Neural crest cell (in vitro differentiated cells): ENCODE measurements around the gene IGFBP7. TPM values are rescaled to one million over a fixed set of nuclear protein-coding genes. Genes with fewer than 3 reads are reported as not detected.

Source experiments
- DNase-seq: peaks from one replicate; pipeline ENCODE4 v3.0.0; 2021; ENCODE audit warnings: low read depth, mixed read lengths, low spot score
- H3K27ac Mint-ChIP-seq: one replicate; pipeline ENCODE4 v1.8.0; 2021; ENCODE audit warnings: mild to moderate bottlenecking, mixed read lengths; ENCODE audit not compliant: unreplicated experiment
- H3K27me3 Mint-ChIP-seq: 2 replicates; pipeline ENCODE4 v1.8.0; 2021; ENCODE audit warnings: low read depth, mild to moderate bottlenecking, mixed read lengths
- H3K36me3 Mint-ChIP-seq: 2 replicates; pipeline ENCODE4 v1.8.0; 2021; ENCODE audit warnings: low read depth, mild to moderate bottlenecking, mixed read lengths
- H3K4me1 Mint-ChIP-seq: 2 replicates; pipeline ENCODE4 v1.8.0; 2021; ENCODE audit warnings: mixed read lengths
- H3K4me3 Mint-ChIP-seq: one replicate; pipeline ENCODE4 v1.8.0; 2021; ENCODE audit warnings: mild to moderate bottlenecking, mixed read lengths
- H3K9me3 Mint-ChIP-seq: 2 replicates; pipeline ENCODE4 v1.8.0; 2021; ENCODE audit warnings: mixed read lengths
- total RNA-seq: library from RNA; stranded (reverse); gene quantifications from 2 replicates; pipeline ENCODE4 v1.2.1, GENCODE V29; 2021
- TF ChIP-seq, protein P1 (sequence below): fragments of 200-600 bp; sonication (generic); conservative IDR thresholded peaks from 2 replicates; pipeline ENCODE4 v1.5.0; 2021; ENCODE audit warnings: antibody characterized with exemption, mild to moderate bottlenecking

Gene IGFBP7
- total RNA-seq, 1 donor from 2014 or later, result 0.82 TPM

DNA sequence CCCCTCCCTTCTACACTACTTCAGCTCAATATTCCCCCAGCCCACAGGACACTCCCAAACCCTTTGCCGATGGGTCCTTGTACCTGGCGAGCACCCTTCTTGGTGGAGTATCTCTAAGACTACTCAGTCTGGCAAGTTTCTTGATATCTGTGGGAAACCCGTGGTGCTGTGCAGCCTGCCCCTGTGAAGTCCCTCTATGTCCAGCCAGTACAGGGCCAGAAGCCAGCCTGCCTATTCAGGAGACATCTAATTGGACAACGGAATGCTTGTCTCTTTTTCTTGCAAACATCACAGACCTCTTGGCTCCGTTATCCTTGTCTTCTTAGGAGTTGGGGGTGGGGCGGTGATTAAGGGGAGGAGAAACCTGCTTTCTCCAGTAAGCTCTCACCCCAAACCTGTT, 3.7 kb upstream of the IGFBP7 start:
- H3K4me3 Mint-ChIP-seq, result no peak overlapping the region
- no peak for DNase-seq
- no peak overlapping the region for H3K27ac Mint-ChIP-seq
- peaks cover 48% of the 10 kb centered on the region for H3K27me3 Mint-ChIP-seq
- TF ChIP-seq, protein P1, sequence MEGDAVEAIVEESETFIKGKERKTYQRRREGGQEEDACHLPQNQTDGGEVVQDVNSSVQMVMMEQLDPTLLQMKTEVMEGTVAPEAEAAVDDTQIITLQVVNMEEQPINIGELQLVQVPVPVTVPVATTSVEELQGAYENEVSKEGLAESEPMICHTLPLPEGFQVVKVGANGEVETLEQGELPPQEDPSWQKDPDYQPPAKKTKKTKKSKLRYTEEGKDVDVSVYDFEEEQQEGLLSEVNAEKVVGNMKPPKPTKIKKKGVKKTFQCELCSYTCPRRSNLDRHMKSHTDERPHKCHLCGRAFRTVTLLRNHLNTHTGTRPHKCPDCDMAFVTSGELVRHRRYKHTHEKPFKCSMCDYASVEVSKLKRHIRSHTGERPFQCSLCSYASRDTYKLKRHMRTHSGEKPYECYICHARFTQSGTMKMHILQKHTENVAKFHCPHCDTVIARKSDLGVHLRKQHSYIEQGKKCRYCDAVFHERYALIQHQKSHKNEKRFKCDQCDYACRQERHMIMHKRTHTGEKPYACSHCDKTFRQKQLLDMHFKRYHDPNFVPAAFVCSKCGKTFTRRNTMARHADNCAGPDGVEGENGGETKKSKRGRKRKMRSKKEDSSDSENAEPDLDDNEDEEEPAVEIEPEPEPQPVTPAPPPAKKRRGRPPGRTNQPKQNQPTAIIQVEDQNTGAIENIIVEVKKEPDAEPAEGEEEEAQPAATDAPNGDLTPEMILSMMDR, result no peak
- no peaks in the 10 kb centered on the region for H3K9me3 Mint-ChIP-seq
- no peaks in the 10 kb centered on the region for H3K36me3 Mint-ChIP-seq
- H3K4me1 Mint-ChIP-seq, result peaks cover 12% of the 10 kb centered on the region

DNA sequence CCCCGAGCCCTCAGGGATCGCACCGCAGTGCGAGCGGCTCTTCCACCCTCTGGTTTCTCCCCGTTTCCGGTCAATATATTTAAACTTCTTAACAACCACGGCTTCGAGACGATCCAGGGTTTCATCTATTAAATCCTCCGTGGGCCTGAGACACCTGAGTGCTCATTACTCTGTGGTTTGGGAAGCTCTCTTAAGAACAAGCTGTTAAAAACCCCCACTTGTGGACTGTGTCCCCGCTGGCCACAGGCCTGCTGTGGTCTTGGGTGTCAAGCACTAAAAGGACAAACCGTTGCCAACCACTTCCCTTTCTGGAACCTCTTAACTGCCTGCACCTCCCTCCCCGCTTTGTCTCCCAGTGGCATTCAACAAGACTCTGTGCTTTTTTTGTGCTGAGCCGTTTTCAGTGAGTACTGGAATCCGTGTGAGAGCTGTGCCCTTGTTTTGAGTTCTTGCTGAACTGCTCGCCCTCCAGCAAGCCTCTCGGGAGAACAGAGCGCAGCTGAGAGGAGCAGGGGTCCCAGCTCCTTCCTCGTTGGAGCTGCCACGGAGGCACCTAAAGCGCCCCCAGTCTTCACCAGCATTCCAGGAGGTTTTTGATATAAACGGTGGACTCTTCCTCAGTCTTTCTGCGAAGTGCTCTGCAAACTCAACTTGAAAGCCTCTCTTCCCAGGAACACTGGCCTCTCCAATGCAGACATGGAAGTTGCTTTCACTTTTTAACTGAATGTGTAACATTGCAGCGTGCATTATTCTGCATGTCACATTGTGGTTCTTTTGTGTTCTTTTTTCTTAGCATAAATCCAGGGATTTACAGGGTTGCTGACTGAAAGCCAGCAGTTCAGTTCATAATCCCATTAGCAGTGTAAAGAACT, 691 bp upstream of the IGFBP7 start:
- Mint-ChIP-seq H3K9me3 (no peaks in the 10 kb centered on the region), H3K4me1 (peaks cover 12% of the 10 kb centered on the region), H3K27me3 (peaks cover 73% of the 10 kb centered on the region), H3K4me3 (peak overlapping the region; percentile 94), H3K27ac (peak overlapping the region; percentile 60), H3K36me3 (no peaks in the 10 kb centered on the region)
- TF ChIP-seq, protein P1, result no peak
- DNase-seq, result peak; percentile 12

DNA sequence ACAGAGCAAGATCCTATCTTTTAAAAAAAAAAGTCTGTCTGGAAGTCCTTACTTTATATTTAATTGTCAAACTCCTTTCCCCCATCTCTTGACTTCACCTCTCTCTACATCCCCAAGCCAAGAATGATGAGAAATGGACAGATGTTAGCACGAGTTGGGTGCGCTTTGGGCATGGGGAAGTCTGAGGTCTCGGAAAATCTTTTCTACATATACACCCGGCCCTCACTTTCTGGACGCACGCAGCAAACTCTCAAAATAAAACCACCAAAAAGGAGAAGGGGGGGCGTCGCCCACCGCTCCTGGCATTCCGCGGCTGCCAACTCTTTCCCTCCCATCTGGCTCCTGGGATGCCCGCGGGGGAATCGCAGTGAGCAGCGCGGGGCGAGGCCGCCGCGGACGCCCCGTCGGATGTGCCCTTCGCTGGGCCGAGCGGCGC, 756 bp downstream of the IGFBP7 start:
- peaks cover 12% of the 10 kb centered on the region for H3K4me1 Mint-ChIP-seq
- peaks cover 69% of the 10 kb centered on the region for H3K27me3 Mint-ChIP-seq
- no peak for DNase-seq
- TF ChIP-seq, protein P1, result no peak
- H3K27ac Mint-ChIP-seq, result no peak overlapping the region
- H3K9me3 Mint-ChIP-seq, result no peaks in the 10 kb centered on the region
- peak overlapping the region; percentile 75 for H3K4me3 Mint-ChIP-seq
- no peaks in the 10 kb centered on the region for H3K36me3 Mint-ChIP-seq

DNA sequence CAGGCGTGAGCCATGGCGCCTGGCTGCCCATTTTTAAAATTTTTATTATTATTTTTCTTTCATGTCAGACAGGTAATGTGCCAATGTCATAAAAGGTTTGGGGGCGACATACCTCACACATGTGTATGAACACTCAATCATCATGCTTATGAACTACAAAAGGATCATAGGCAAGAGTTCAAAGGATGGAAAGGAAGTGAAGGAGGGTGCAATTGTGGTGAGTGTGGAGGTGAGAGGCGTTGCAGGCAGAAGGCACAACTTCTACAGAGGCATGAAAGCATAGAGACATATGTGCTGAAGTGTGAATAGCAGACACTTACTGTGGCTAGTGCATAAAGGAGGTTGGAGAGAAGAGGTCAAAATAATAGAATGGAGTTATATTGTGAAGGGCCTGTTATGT, 4.0 kb downstream of the IGFBP7 start:
- H3K27me3 Mint-ChIP-seq, result peaks cover 41% of the 10 kb centered on the region
- no peaks in the 10 kb centered on the region for H3K9me3 Mint-ChIP-seq
- DNase-seq, result no peak
- TF ChIP-seq, protein P1, result no peak
- peak overlapping the region; percentile 2 for H3K4me3 Mint-ChIP-seq
- H3K27ac Mint-ChIP-seq, result no peak overlapping the region
- H3K4me1 Mint-ChIP-seq, result peaks cover 22% of the 10 kb centered on the region
- no peaks in the 10 kb centered on the region for H3K36me3 Mint-ChIP-seq

DNA sequence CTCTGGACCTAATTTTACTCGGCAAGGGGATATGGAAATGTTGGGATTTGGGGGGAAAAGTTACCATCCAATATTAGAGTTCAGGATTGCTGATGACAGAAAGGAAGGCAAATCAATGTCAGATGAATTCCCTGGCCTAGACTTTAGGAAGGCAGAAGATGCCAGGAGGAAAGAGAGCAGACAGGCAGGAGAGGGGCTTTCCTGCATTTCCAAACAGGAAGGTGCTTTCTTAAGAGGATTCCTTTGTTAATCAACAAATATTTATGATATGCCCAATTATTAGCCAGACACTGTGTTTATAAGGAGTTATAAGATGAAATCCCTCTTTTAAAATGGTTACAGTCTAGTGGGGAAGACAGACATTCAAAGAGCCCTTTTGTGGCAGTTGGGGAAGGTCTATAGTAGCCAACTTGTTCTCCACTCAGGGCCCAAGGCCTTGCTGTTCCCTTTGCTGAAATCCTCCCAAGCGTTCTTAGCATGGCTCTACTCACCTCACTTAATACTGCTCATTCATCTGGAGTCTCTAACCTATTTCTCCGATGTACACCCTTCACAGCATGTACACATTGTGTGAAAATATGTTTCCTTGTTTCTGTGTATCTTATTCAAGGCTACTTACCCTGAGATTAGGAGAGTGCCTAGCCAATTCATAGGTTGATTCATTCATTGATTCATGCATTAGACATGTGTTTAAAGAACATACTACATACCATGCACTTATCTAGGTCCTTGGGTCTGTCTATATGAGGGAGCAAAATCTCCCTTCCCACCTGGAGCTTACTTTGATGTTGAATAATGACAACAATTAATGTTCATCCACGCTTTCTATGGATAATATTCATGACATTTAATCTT, 5.3 kb downstream of the IGFBP7 start:
- TF ChIP-seq, protein P1, result no peak
- Mint-ChIP-seq H3K4me1 (peaks cover 19% of the 10 kb centered on the region), H3K27me3 (peaks cover 33% of the 10 kb centered on the region), H3K4me3 (no peak overlapping the region), H3K36me3 (no peaks in the 10 kb centered on the region), H3K9me3 (no peaks in the 10 kb centered on the region), H3K27ac (no peak overlapping the region)
- no peak for DNase-seq
